Measurements from ENCODE around the gene LRBA.
"Not testable (repeated sequence)": the region's sequence is repeated elsewhere in the genome, so short reads cannot be mapped to it uniquely, and the experiment has no call there.

Gene LRBA

DNA sequence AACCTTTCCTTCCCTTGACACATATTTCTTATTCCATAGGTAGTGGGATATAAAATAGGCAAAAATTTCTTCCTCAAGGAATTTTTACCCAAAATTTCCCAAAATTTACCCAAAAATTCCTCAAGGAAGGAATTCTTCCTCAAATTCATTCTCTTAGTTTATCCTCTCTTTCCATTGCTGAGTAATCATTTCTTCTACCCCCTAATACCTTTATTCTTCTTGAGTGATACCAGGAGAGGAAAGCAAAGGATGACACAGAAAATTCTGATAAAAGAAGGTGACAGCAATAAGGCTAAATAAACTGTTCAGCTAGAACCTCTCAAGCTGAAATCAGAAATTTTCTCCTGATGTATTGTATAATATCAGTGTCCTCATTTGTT lies 624.6 kb downstream of the LRBA start:
- TF ChIP-seq, protein P1, sequence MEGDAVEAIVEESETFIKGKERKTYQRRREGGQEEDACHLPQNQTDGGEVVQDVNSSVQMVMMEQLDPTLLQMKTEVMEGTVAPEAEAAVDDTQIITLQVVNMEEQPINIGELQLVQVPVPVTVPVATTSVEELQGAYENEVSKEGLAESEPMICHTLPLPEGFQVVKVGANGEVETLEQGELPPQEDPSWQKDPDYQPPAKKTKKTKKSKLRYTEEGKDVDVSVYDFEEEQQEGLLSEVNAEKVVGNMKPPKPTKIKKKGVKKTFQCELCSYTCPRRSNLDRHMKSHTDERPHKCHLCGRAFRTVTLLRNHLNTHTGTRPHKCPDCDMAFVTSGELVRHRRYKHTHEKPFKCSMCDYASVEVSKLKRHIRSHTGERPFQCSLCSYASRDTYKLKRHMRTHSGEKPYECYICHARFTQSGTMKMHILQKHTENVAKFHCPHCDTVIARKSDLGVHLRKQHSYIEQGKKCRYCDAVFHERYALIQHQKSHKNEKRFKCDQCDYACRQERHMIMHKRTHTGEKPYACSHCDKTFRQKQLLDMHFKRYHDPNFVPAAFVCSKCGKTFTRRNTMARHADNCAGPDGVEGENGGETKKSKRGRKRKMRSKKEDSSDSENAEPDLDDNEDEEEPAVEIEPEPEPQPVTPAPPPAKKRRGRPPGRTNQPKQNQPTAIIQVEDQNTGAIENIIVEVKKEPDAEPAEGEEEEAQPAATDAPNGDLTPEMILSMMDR (conservative IDR thresholded peaks at IDR 0.05): no peak
- H3K27ac ChIP-seq: no peak overlapping the region

DNA sequence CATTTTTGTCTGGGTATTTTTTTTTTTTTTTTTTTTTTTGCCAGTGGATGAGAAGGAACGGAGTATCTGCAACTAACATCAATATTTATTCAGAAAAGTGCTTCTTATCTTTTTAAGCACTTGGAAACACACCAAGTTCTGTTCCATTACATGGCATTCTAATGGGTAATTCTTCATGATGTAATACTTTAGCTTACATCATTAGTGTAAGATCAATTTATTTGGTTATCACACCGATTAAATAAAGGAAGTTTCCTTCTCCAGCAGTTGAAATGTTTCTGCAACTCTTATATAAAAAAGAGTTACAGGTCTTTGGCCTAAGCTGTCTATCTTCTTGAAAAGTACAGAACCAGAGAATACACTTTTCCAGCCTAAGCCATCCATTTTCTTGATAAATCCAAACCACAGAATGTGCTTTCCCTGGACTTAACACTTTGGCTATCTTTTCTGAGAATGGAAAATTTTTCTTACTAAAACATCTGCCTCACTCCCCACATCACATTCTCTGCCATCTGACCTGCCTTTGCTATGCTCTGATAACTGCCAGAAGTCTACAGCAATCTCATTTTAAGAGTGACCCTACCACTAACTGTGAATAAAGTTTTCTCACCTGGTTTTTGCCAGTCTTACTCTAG lies 625.1 kb downstream of the LRBA start:
- TF ChIP-seq, protein P1 (conservative IDR thresholded peaks at IDR 0.05): no peak
- no peak overlapping the region for H3K27ac ChIP-seq

DNA sequence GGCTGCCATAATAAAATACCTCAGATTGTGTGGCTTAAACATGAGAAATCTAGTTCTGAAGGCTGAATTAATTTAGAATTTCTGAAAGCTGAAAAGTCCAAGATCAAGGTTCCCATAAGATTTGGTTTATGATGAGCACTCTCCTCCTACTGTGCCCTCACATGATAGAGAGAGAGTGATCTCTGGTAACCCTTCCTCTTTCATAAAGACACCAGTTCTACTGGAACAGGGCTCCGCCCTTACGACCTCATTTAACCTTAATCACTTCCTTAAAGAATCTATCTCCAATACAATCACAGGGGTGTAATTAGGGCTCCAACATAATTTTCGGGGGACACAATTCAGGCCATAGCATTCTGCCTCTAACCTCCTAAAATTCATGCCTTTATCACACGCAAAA lies 627.1 kb downstream of the LRBA start:
- TF ChIP-seq, protein P1 (conservative IDR thresholded peaks at IDR 0.05): no peak
- no peak overlapping the region for H3K27ac ChIP-seq

DNA sequence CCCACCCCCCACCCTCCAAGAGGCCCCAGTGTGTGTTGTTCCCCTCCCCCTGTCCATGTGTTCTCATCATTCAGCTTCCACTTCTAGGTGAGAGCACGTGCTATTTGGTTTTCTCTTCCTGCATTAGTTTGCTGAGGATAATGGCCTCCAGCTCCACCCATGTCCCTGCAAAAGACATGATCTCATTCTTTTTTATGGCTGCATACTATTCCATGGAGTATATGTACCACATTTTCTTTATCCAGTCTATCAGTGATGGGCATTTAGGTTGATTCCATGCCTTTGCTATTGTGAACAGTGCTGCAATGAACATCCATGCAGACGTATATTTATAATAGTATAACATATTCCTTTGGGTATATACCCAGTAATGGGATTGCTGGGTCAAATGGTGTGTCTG lies 628.7 kb downstream of the LRBA start:
- not testable (repeated sequence) for H3K27ac ChIP-seq

DNA sequence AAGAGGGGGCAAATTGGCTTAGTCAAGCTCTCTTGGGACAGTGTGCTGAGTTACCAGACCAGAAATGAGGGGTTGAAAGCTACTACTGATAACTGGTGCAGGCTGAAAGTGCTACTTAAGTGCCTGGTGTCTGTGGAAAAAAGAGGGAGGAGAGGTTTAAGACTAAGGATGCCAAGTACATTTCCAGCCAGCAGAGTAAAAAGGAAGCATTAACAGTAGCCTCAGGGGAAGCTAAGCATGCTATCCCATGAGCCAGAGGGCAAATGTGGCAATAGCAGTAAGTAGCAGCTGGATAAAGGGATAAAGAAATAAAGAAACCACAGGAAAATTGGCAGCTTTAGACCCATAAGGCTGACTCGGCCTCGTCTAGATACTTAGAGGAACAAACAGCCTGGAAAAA lies 629.5 kb downstream of the LRBA start:
- TF ChIP-seq, protein P1 (conservative IDR thresholded peaks at IDR 0.05): no peak
- no peak overlapping the region for H3K27ac ChIP-seq

DNA sequence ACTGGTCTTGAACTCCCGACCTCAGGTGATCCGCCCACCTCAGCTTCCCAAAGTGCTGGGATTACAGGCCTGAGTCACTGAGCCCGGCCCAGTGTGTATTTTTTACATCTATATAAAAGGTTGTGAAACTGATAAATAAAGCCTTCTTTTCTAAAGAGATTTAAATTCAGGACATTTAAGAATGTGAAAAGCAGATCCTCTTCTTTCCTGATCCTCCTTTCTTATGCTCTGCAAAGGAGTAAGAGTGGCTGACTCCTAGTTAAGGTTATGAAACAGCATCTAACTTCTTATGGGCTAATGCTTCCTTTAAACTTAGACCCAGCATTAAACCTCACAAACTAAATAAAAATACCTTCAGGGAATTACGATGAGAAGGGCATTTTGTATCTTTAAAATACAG lies 630.8 kb downstream of the LRBA start:
- TF ChIP-seq, protein P1 (conservative IDR thresholded peaks at IDR 0.05): no peak
- H3K27ac ChIP-seq: no peak overlapping the region

DNA sequence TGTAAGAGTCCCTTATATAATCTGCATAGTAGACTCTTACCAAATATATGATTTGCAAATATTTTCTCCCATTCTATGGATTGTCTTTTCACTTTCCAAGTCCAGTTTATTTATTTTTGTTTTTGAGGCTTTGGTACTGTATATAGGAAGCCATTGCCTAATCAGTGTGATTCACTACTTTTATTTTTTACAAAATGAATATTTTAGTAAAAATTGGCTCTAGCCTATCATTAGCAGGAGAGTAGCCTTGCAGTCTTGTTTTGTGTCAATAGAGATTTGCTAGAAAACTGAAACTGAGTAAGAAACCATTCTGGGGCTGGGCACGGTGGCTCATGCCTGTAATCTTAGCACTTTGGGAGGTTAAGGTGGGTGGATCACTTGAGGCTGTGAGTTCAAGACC lies 633.1 kb downstream of the LRBA start:
- H3K27ac ChIP-seq: no peak overlapping the region
- TF ChIP-seq, protein P1 (conservative IDR thresholded peaks at IDR 0.05): no peak

DNA sequence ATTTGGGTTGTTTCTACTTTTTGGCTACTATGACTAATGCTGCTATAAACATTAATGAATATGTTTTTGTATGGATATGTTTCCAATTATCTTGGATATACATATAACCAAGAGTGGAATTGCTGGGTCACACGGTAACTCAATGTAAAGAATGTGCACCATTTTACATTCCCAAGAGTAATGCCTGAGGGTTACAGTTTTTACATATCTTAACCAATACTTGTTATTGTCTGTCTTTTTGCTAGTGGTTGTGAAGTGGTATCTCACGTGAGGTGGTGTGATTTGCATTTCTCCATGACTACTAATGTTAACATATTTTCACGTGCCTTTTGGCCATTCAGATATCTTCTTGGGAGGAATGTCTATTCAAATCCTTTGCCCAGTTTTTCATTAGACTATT lies 633.5 kb downstream of the LRBA start:
- H3K27ac ChIP-seq: no peak overlapping the region
- TF ChIP-seq, protein P1 (conservative IDR thresholded peaks at IDR 0.05): no peak
